Measurements from ENCODE around the gene ZNF888. TPM values are rescaled to one million over a fixed set of nuclear protein-coding genes. Genes with fewer than 3 reads are reported as not detected.
"Not testable (repeated sequence)": the region's sequence is repeated elsewhere in the genome, so short reads cannot be mapped to it uniquely, and the experiment has no call there.

The ZNF888 gene
- total RNA-seq, 4 donors from 2014 or later = 3.4 to 12.6 (median 11.8) TPM

DNA sequence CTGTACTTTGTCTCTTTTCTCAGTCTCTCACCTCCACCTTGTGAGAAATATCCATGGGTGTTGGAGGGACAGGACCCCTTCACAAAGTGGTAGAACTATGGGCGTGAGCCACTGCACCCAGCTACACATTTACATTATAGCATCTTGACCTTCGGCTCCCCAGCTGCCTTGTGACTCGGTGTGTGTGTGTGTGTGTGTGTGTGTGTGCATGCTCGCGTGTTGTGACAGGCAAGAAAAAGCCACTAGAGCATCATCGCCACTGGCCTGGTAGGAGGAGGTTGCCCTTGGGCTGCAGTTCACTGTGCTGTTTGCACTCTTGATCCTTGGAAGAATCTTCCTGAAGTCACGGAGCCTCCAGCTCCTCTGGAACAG lies 13.7 kb upstream of the ZNF888 start:
- DNase-seq = no peak
- H3K4me1 ChIP-seq = peaks cover 4 to 55% (median 33%) of the 10 kb centered on the region in 4 donors
- no peak for TF ChIP-seq EP300 (IDR thresholded peaks at IDR 0.05; ENCODE audit: low read depth)
- in situ Hi-C loops (cut with MboI; ENCODE audit: low pct_ligation_motif_present in 1 of 4, low pct_unique_long_range_greater_than_20kb in 1 of 4, low sequenced_read_pairs in 3 of 4) (no loop called here), intact Hi-C loops (cut with DNase I; ENCODE audit: low total_unique reads) (no loop called here)
- no peaks in the 10 kb centered on the region for H3K9me3 ChIP-seq
- H3K36me3 ChIP-seq = peaks cover 0 to 3% (median 0%) of the 10 kb centered on the region in 4 donors
- 43 to 49% methylated on average over 1 to 7 of the region's 7 CpGs for WGBS, 2 donors (ENCODE audit: low coverage in 1 of 2)
- peak overlapping the region; percentile 77 to 87 (median 86) for H3K27ac ChIP-seq
- no peaks in the 10 kb centered on the region for H3K27me3 ChIP-seq
- no peak overlapping the region for H3K4me3 ChIP-seq

GRCh38 chr19:52936151-52936953 lies 13.1 kb upstream of the ZNF888 start:
- TF ChIP-seq EP300 (IDR thresholded peaks at IDR 0.05; ENCODE audit: low read depth) = peak; percentile 8
- peak in 2 of 3 donors; percentile 60 to 73 for TF ChIP-seq POLR2AphosphoS5 (IDR thresholded peaks at IDR 0.05)
- TF ChIP-seq, protein P1, sequence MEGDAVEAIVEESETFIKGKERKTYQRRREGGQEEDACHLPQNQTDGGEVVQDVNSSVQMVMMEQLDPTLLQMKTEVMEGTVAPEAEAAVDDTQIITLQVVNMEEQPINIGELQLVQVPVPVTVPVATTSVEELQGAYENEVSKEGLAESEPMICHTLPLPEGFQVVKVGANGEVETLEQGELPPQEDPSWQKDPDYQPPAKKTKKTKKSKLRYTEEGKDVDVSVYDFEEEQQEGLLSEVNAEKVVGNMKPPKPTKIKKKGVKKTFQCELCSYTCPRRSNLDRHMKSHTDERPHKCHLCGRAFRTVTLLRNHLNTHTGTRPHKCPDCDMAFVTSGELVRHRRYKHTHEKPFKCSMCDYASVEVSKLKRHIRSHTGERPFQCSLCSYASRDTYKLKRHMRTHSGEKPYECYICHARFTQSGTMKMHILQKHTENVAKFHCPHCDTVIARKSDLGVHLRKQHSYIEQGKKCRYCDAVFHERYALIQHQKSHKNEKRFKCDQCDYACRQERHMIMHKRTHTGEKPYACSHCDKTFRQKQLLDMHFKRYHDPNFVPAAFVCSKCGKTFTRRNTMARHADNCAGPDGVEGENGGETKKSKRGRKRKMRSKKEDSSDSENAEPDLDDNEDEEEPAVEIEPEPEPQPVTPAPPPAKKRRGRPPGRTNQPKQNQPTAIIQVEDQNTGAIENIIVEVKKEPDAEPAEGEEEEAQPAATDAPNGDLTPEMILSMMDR (IDR thresholded peaks at IDR 0.05) = no peak
- peak; percentile 52 for TF ChIP-seq POLR2A (IDR thresholded peaks at IDR 0.05)
- in situ Hi-C loops (cut with MboI; ENCODE audit: low pct_ligation_motif_present in 1 of 4, low pct_unique_long_range_greater_than_20kb in 1 of 4, low sequenced_read_pairs in 3 of 4) (no loop called here), intact Hi-C loops (cut with DNase I; ENCODE audit: low total_unique reads) (no loop called here)
- Histone ChIP-seq H3K4me1 (peaks cover 4 to 51% (median 31%) of the 10 kb centered on the region in 4 donors), H3K27ac (peak overlapping the region; percentile 77 to 87 (median 86)), H3K27me3 (no peaks in the 10 kb centered on the region), H3K9me3 (no peaks in the 10 kb centered on the region), H3K36me3 (peaks cover 0 to 3% (median 0%) of the 10 kb centered on the region in 4 donors), H3K4me3 (peak overlapping the region in 1 of 4 donors; percentile 25)
- peak; percentile 63 for DNase-seq
- whole genome bisulfite sequencing, 2 donors (ENCODE audit: low coverage in 1 of 2) = 47 to 58% methylated on average over 5 to 12 of the region's 12 CpGs

- TF ChIP-seq EP300 (IDR thresholded peaks at IDR 0.05; ENCODE audit: low read depth) (no peak), POLR2A (IDR thresholded peaks at IDR 0.05) (no peak), POLR2AphosphoS5 (IDR thresholded peaks at IDR 0.05) (no peak)
- TF ChIP-seq, protein P1 (IDR thresholded peaks at IDR 0.05) = no peak
- DNase-seq = peak; percentile 51
- WGBS, 2 donors (ENCODE audit: low coverage in 1 of 2) = 41 to 64% methylated on average over 4 to 8 of the region's 8 CpGs
- in situ Hi-C loops (cut with MboI; ENCODE audit: low pct_ligation_motif_present in 1 of 4, low pct_unique_long_range_greater_than_20kb in 1 of 4, low sequenced_read_pairs in 3 of 4) (no loop called here), intact Hi-C loops (cut with DNase I; ENCODE audit: low total_unique reads) (no loop called here)
- Histone ChIP-seq H3K36me3 (peaks cover 0 to 3% (median 0%) of the 10 kb centered on the region in 4 donors), H3K4me1 (peaks cover 0 to 44% (median 26%) of the 10 kb centered on the region in 4 donors), H3K27me3 (no peaks in the 10 kb centered on the region), H3K27ac (peak overlapping the region; percentile 77 to 87 (median 86)), H3K4me3 (peak overlapping the region in 1 of 4 donors; percentile 25), H3K9me3 (no peaks in the 10 kb centered on the region)
Observed at GRCh38 chr19:52935434-52935833, 12.2 kb upstream of the ZNF888 start.

GRCh38 chr19:52924641-52925040 lies 1.4 kb upstream of the ZNF888 start:
- DNase-seq; in situ Hi-C loops (cut with MboI; ENCODE audit: low pct_ligation_motif_present in 1 of 4, low pct_unique_long_range_greater_than_20kb in 1 of 4, low sequenced_read_pairs in 3 of 4); H3K4me3 ChIP-seq; intact Hi-C loops (cut with DNase I; ENCODE audit: low total_unique reads); H3K9me3 ChIP-seq; H3K27me3 ChIP-seq: not testable (repeated sequence)
- Histone ChIP-seq H3K36me3 (peaks cover 0 to 19% (median 8%) of the 10 kb centered on the region in 4 donors), H3K4me1 (peaks cover 8 to 26% (median 13%) of the 10 kb centered on the region in 4 donors), H3K27ac (peak overlapping the region; percentile 90 to 97 (median 96))
- WGBS, 2 donors (ENCODE audit: low coverage in 1 of 2) = 85 to 95% methylated on average over 9 of the region's 9 CpGs

DNA sequence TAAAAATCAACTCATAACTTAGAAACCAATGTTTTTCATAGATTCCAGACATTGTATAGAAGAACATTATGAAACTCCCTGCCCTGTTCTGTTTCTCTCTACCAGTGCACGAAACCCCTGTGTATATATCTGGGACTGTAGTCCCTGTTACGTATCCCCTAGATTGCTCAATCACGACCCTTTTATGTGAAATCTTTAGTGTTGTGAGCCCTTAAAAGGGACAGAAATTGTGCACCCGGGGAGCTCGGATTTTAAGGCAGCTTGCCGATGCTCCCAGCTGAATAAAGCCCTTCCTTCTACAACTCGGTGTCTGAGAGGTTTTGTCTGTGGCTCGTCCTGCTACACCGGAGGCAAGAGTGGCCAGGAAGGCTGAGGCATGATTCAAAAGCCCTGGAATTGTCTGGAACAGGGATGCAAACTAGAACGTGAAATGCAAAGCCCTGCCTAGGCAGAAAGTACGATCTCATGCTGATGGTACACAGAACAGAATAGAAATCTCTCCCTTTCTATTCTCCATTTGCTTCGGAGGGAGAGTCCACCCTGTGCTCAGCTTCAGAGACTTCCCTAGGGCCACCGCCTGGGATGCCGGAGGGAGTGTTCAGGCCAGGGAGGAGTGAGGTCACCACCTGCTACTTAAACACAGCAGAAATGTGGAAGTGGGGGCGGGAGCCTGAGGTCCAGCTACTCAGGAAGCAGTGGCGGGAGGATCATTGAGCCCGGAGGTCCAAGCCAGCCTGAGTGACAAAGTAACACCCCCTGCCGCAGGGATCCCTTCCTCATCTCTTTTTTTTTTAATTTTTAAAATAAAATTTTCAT lies 758 bp upstream of the ZNF888 start:
- TF ChIP-seq, protein P1 (IDR thresholded peaks at IDR 0.05) = no peak
- TF ChIP-seq POLR2A (IDR thresholded peaks at IDR 0.05) = peak; percentile 18
- TF ChIP-seq EP300 (IDR thresholded peaks at IDR 0.05; ENCODE audit: low read depth) = no peak
- no peak for TF ChIP-seq POLR2AphosphoS5 (IDR thresholded peaks at IDR 0.05)
- H3K36me3 ChIP-seq = peaks cover 0 to 14% (median 6%) of the 10 kb centered on the region in 4 donors
- 23 to 35% methylated on average over 4 to 18 of the region's 18 CpGs for WGBS, 2 donors (ENCODE audit: low coverage in 1 of 2)
- intact Hi-C loops (cut with DNase I; ENCODE audit: low total_unique reads) (no loop called here), in situ Hi-C loops (cut with MboI; ENCODE audit: low pct_ligation_motif_present in 1 of 4, low pct_unique_long_range_greater_than_20kb in 1 of 4, low sequenced_read_pairs in 3 of 4) (no loop called here)
- no peaks in the 10 kb centered on the region for H3K27me3 ChIP-seq
- peak overlapping the region; percentile 90 to 97 (median 96) for H3K27ac ChIP-seq
- peak; percentile 74 for DNase-seq
- H3K4me1 ChIP-seq = peaks cover 8 to 26% (median 13%) of the 10 kb centered on the region in 4 donors
- peak overlapping the region; percentile 49 to 88 (median 67) for H3K4me3 ChIP-seq
- no peaks in the 10 kb centered on the region for H3K9me3 ChIP-seq

All from transverse colon (tissue), 4 donors.